Osteoblast (primary cell): Measurements from ENCODE around the gene EDN2. TPM values are rescaled to one million over a fixed set of nuclear protein-coding genes. Genes with fewer than 3 reads are reported as not detected.

Source experiments
- DNase-seq: peaks from one replicate; pipeline ENCODE4 v3.0.0; 2011; ENCODE audit warnings: low spot score, mixed read lengths; ENCODE audit not compliant: insufficient read length; ENCODE audit errors: missing footprints
- H2AFZ ChIP-seq: 2 replicates; pipeline ENCODE4 v1.6.0; 2011; ENCODE audit warnings: mild to moderate bottlenecking, low read length
- H3K27ac ChIP-seq: 2 replicates; pipeline ENCODE4 v1.5.1; 2011; ENCODE audit warnings: mild to moderate bottlenecking, low read depth, low read length, moderate library complexity
- H3K27me3 ChIP-seq: 2 replicates; pipeline ENCODE4 v1.6.0; 2012; ENCODE audit warnings: mild to moderate bottlenecking, control low read depth, inconsistent platforms, low read length, moderate library complexity; ENCODE audit not compliant: insufficient read depth
- H3K36me3 ChIP-seq: 2 replicates; pipeline ENCODE4 v1.5.1; 2011; ENCODE audit warnings: mild to moderate bottlenecking, low read length, control low read depth, moderate library complexity; ENCODE audit not compliant: insufficient read depth
- H3K4me1 ChIP-seq: 2 replicates; pipeline ENCODE4 v1.5.1; 2011; ENCODE audit warnings: mild to moderate bottlenecking, low read length, control low read depth, moderate library complexity; ENCODE audit not compliant: insufficient read depth
- H3K4me2 ChIP-seq: 2 replicates; pipeline ENCODE4 v1.6.0; 2011; ENCODE audit warnings: mild to moderate bottlenecking, low read length; ENCODE audit not compliant: insufficient read depth
- H3K4me3 ChIP-seq: fragments of 200-600 bp; sonication (generic); 3 replicates; pipeline ENCODE4 v1.5.1; 2012; ENCODE audit warnings: mild to moderate bottlenecking, low read length, inconsistent platforms; ENCODE audit not compliant: insufficient read depth
- H3K79me2 ChIP-seq: 2 replicates; pipeline ENCODE4 v1.6.0; 2012; ENCODE audit warnings: mild to moderate bottlenecking, low read length, control low read depth, inconsistent platforms; ENCODE audit not compliant: insufficient read depth
- H3K9me3 ChIP-seq: 2 replicates; pipeline ENCODE4 v1.5.1; 2011; ENCODE audit warnings: low read depth, low read length, control low read depth
- H4K20me1 ChIP-seq: 2 replicates; pipeline ENCODE4 v1.6.0; 2012; ENCODE audit warnings: mild to moderate bottlenecking, low read length, control low read depth; ENCODE audit not compliant: insufficient read depth
- CTCF ChIP-seq: IDR thresholded peaks from 2 replicates; pipeline ENCODE4 v1.5.1; 2011; ENCODE audit warnings: mild to moderate bottlenecking, low read depth, low read length, moderate library complexity; ENCODE audit errors: extremely low read depth
- total RNA-seq: library from RNA; depleted of rRNA; stranded (reverse); fragments of >200 nt; gene quantifications from 2 replicates; pipeline ENCODE4 v1.2.3, GENCODE V29; 2012

Gene EDN2
- total RNA-seq, 1 donor: not detected

- H3K36me3 ChIP-seq: no peaks in the 10 kb centered on the region
- no peak for TF ChIP-seq CTCF
- no peaks in the 10 kb centered on the region for H3K79me2 ChIP-seq
- H4K20me1 ChIP-seq: peaks cover 3% of the 10 kb centered on the region
- H3K27me3 ChIP-seq: no peaks in the 10 kb centered on the region
- no peak overlapping the region for H3K27ac ChIP-seq
- H3K4me2 ChIP-seq: no peak overlapping the region
- H2AFZ ChIP-seq: no peak overlapping the region
- no peak for DNase-seq
- H3K4me1 ChIP-seq: peaks cover 13% of the 10 kb centered on the region
- H3K9me3 ChIP-seq: no peaks in the 10 kb centered on the region
- H3K4me3 ChIP-seq: no peak overlapping the region
These were observed 2.1 kb upstream of the EDN2 start for GRCh38 chr1:41486371-41487125.

GRCh38 chr1:41486053-41486370, 1.5 kb upstream of the EDN2 start:
- no peak for TF ChIP-seq CTCF
- Histone ChIP-seq H3K36me3 (no peaks in the 10 kb centered on the region), H2AFZ (no peak overlapping the region), H3K79me2 (no peaks in the 10 kb centered on the region), H3K27me3 (no peaks in the 10 kb centered on the region), H3K9me3 (no peaks in the 10 kb centered on the region), H3K4me2 (no peak overlapping the region), H3K27ac (no peak overlapping the region), H3K4me3 (no peak overlapping the region), H4K20me1 (peaks cover 3% of the 10 kb centered on the region), H3K4me1 (peaks cover 13% of the 10 kb centered on the region)
- peak; percentile 71 for DNase-seq

- Histone ChIP-seq H3K27ac (no peak overlapping the region), H3K4me2 (no peak overlapping the region), H3K27me3 (no peaks in the 10 kb centered on the region), H4K20me1 (peaks cover 3% of the 10 kb centered on the region), H3K9me3 (no peaks in the 10 kb centered on the region), H3K4me3 (no peak overlapping the region), H3K36me3 (no peaks in the 10 kb centered on the region), H3K79me2 (no peaks in the 10 kb centered on the region), H3K4me1 (peaks cover 13% of the 10 kb centered on the region), H2AFZ (no peak overlapping the region)
- DNase-seq: peak; percentile 95
- TF ChIP-seq CTCF: no peak
These were observed 1.1 kb upstream of the EDN2 start for GRCh38 chr1:41485605-41486004.

- Histone ChIP-seq H3K4me1 (peaks cover 13% of the 10 kb centered on the region), H3K27me3 (no peaks in the 10 kb centered on the region), H3K79me2 (no peaks in the 10 kb centered on the region), H3K36me3 (no peaks in the 10 kb centered on the region), H4K20me1 (peaks cover 3% of the 10 kb centered on the region), H3K27ac (no peak overlapping the region), H2AFZ (no peak overlapping the region), H3K4me3 (no peak overlapping the region), H3K9me3 (no peaks in the 10 kb centered on the region), H3K4me2 (no peak overlapping the region)
- no peak for DNase-seq
- TF ChIP-seq CTCF: no peak
These were observed 502 bp downstream of the EDN2 start for GRCh38 chr1:41483960-41484401.
